ENCODE measurements around the gene OLFML2B. TPM values are rescaled to one million over a fixed set of nuclear protein-coding genes. Genes with fewer than 3 reads are reported as not detected.

The OLFML2B gene
- total RNA-seq, 1 experiment from 2014 or later, result 0.43 TPM

GRCh38 chr1:162020150-162020549 lies 3.5 kb downstream of the OLFML2B start:
- Mint-ChIP-seq H3K36me3 (ENCODE audit: insufficient read depth, unreplicated experiment) (no peaks in the 10 kb centered on the region), H3K9me3 (ENCODE audit: unreplicated experiment) (peaks cover under 1% of the 10 kb centered on the region), H3K27me3 (ENCODE audit: insufficient read depth, unreplicated experiment) (peaks cover 4% of the 10 kb centered on the region), H3K4me1 (ENCODE audit: low read depth, unreplicated experiment) (no peaks in the 10 kb centered on the region), H3K4me3 (ENCODE audit: unreplicated experiment) (no peak overlapping the region), H3K27ac (ENCODE audit: unreplicated experiment) (no peak overlapping the region)
- no peak overlapping the region for H3K4me3 ChIP-seq (ENCODE audit: low read depth, low read length)
- no peaks in the 10 kb centered on the region; the same call in 1 of the 2 replicates for H3K4me1 ChIP-seq
- POLR2A ChIA-PET, result no interaction called here
- no peaks in the 10 kb centered on the region for H3K36me3 ChIP-seq (ENCODE audit: control insufficient read depth, insufficient read depth, low read length)
- CTCF ChIA-PET, result no interaction called here
- H3K27me3 ChIP-seq (replicated peaks; ENCODE audit: control insufficient read depth, insufficient read depth, low read length), result peaks cover 4% of the 10 kb centered on the region; the same call in 1 of the 2 replicates
- no TSS peak for BruUV-seq (replicated peaks)
- TF ChIP-seq CTCF (IDR thresholded peaks at IDR 0.05; ENCODE audit: insufficient read depth in 1 of 2, low read depth in 1 of 2, low read length in 1 of 2, severe bottlenecking in 1 of 2, unreplicated experiment in 1 of 2), result no peak
- H3K9me3 ChIP-seq, result no peaks in the 10 kb centered on the region
- intact Hi-C loops (cut with micrococcal nuclease; ENCODE audit: unreplicated experiment), result loop anchor here (5.0 kb wide), 1 partner anchor 153 kb away; no protein-coding TSS in a partner anchor
- no peak for DNase-seq

GRCh38 chr1:162019446-162019845 lies 4.2 kb downstream of the OLFML2B start:
- H3K4me3 ChIP-seq (ENCODE audit: low read depth, low read length), result no peak overlapping the region
- DNase-seq, result no peak
- H3K27ac Mint-ChIP-seq (ENCODE audit: unreplicated experiment), result no peak overlapping the region
- CTCF ChIA-PET, result no interaction called here
- no peaks in the 10 kb centered on the region; the same call in 1 of the 2 replicates for H3K4me1 ChIP-seq
- POLR2A ChIA-PET, result no interaction called here
- no TSS peak for BruUV-seq (replicated peaks)
- peaks cover 4% of the 10 kb centered on the region for H3K27me3 Mint-ChIP-seq (ENCODE audit: insufficient read depth, unreplicated experiment)
- peaks cover 4% of the 10 kb centered on the region; the same call in 1 of the 2 replicates for H3K27me3 ChIP-seq (replicated peaks; ENCODE audit: control insufficient read depth, insufficient read depth, low read length)
- no peaks in the 10 kb centered on the region for H3K4me1 Mint-ChIP-seq (ENCODE audit: low read depth, unreplicated experiment)
- H3K4me3 Mint-ChIP-seq (ENCODE audit: unreplicated experiment), result no peak overlapping the region
- intact Hi-C loops (cut with micrococcal nuclease; ENCODE audit: unreplicated experiment), result no loop called here
- TF ChIP-seq CTCF (IDR thresholded peaks at IDR 0.05; ENCODE audit: insufficient read depth in 1 of 2, low read depth in 1 of 2, low read length in 1 of 2, severe bottlenecking in 1 of 2, unreplicated experiment in 1 of 2), result no peak
- H3K9me3 ChIP-seq, result no peaks in the 10 kb centered on the region
- H3K36me3 Mint-ChIP-seq (ENCODE audit: insufficient read depth, unreplicated experiment), result no peaks in the 10 kb centered on the region
- no peaks in the 10 kb centered on the region for H3K9me3 Mint-ChIP-seq (ENCODE audit: unreplicated experiment)
- no peaks in the 10 kb centered on the region for H3K36me3 ChIP-seq (ENCODE audit: control insufficient read depth, insufficient read depth, low read length)

DNA sequence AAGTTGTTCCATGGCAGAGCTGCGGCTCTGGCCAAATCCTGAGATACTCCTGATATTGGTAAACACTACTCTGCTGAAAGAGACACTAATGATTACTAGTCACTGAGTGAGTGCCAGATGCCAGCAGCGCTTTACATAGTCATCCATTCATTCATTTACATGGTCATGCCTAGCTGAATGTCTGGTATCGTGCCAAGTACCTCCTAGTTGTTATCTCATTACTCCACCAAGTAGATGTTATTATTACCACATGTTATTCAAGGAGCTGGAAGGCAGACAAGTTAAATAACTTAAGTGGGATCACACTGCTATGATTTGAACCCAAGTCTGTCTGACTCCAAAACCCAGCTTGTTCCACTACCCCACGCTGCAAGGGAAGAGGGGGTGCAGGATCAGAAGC lies 4.7 kb downstream of the OLFML2B start:
- Mint-ChIP-seq H3K27me3 (ENCODE audit: insufficient read depth, unreplicated experiment) (peaks cover 7% of the 10 kb centered on the region), H3K4me3 (ENCODE audit: unreplicated experiment) (no peak overlapping the region), H3K27ac (ENCODE audit: unreplicated experiment) (no peak overlapping the region), H3K9me3 (ENCODE audit: unreplicated experiment) (no peaks in the 10 kb centered on the region), H3K4me1 (ENCODE audit: low read depth, unreplicated experiment) (no peaks in the 10 kb centered on the region), H3K36me3 (ENCODE audit: insufficient read depth, unreplicated experiment) (no peaks in the 10 kb centered on the region)
- Histone ChIP-seq H3K4me3 (ENCODE audit: low read depth, low read length) (no peak overlapping the region), H3K27me3 (replicated peaks; ENCODE audit: control insufficient read depth, insufficient read depth, low read length) (peaks cover 4% of the 10 kb centered on the region; the same call in 1 of the 2 replicates), H3K9me3 (no peaks in the 10 kb centered on the region), H3K4me1 (no peaks in the 10 kb centered on the region; the same call in 1 of the 2 replicates), H3K36me3 (ENCODE audit: control insufficient read depth, insufficient read depth, low read length) (no peaks in the 10 kb centered on the region)
- no peak for DNase-seq
- BruUV-seq (replicated peaks), result no TSS peak
- ChIA-PET POLR2A (no interaction called here), CTCF (no interaction called here)
- intact Hi-C loops (cut with micrococcal nuclease; ENCODE audit: unreplicated experiment), result no loop called here
- no peak for TF ChIP-seq CTCF (IDR thresholded peaks at IDR 0.05; ENCODE audit: insufficient read depth in 1 of 2, low read depth in 1 of 2, low read length in 1 of 2, severe bottlenecking in 1 of 2, unreplicated experiment in 1 of 2)

Data from Caco-2 (cell line).